ENCODE data around the gene TUBB8B.
"Not testable (repeated sequence)": the region's sequence is repeated elsewhere in the genome, so short reads cannot be mapped to it uniquely, and the experiment has no call there.

The TUBB8B gene

DNA sequence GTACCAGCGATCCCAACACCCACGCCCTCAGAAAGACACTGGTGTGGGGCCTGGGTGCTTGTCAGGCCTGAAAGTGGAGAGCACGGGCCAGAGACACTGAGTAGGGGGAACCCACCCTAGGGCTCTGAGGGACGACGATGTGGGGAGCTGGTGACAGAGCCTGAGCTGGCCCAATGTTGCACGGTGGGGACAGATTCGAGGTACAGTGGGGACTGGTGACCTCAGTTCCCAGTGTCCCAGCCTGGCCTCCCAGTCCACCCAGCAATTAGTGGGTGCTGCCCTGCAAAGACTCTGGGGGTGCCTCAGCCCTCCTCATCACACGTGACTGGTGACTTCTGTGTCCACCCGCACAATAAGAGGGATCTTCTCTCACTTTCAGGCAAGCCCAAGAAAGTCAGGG, 36.6 kb downstream of the TUBB8B start:
- DNase-seq (ENCODE audit: low read depth, low spot score), result not testable (repeated sequence)

DNA sequence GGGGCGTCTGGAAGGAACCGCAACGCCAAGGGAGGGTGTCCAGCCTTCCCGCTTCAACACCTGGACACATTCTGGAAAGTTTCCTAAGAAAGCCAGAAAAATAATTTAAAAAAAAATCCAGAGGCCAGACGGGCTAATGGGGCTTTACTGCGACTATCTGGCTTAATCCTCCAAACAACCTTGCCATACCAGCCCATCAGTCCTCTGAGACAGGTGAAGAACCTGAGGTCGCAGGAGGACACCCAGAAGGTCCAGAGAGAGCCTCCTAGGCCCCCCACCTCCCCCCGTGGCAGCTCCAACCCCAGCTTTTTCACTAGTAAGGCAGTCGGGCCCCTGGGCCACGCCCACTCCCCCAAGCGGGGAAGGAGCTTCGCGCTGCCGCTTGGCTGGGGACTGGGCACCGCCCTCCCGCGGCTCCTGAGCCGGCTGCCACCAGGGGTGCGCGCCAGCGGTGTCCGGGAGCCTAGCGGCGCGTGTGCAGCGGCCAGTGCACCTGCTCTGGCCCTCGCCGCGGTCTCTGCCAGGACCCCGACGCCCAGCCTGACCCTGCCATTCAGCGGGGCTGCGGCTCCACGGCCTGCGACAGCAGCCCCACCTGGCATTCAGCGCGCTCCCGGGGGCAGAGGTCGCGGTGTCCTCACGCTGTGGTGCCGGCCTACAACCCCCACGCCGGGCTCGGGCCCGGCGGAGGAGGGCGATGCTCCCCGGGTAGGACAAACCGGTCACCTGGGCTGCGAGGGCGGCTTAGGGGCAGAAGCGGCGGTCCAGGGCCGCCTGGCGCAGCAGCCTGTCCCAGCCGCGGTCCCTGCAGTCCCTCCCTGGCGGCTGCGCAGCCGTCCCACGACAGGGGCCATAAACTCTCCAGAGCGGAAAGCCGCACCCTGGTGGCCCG, 37.8 kb downstream of the TUBB8B start:
- not testable (repeated sequence) for DNase-seq (ENCODE audit: low read depth, low spot score)

DNA sequence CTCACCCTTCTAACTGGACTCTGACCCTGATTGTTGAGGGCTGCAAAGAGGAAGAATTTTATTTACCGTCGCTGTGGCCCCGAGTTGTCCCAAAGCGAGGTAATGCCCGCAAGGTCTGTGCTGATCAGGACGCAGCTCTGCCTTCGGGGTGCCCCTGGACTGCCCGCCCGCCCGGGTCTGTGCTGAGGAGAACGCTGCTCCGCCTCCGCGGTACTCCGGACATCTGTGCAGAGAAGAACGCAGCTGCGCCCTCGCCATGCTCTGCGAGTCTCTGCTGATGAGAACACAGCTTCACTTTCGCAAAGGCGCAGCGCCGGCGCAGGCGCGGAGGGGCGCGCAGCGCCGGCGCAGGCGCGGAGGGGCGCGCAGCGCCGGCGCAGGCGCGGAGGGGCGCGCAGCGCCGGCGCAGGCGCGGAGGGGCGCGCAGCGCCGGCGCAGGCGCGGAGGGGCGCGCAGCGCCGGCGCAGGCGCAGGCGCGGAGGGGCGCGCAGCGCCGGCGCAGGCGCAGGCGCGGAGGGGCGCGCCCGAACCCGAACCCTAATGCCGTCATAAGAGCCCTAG, 38.7 kb downstream of the TUBB8B start:
- not testable (repeated sequence) for DNase-seq (ENCODE audit: low read depth, low spot score)

DNA sequence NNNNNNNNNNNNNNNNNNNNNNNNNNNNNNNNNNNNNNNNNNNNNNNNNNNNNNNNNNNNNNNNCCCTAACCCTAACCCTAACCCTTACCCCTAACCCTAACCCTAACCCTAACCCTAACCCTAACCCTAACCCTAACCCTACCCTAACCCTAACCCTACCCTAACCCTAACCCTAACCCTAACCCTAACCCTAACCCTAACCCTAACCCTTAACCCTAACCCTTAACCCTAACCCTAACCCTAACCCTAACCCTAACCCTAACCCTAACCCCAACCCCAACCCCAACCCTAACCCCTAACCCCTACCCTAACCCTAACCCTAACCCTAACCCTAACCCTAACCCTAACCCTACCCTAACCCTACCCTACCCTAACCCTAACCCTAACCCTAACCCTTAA, 39.5 kb downstream of the TUBB8B start:
- DNase-seq (ENCODE audit: low read depth, low spot score), result not testable (repeated sequence)
